ENCODE measurements around the gene FNDC10. TPM values are rescaled to one million over a fixed set of nuclear protein-coding genes. Genes with fewer than 3 reads are reported as not detected.

The FNDC10 gene
- total and polyA plus RNA-seq, 7 donors: 0.15 to 0.96 (median 0.63) TPM; not detected in 1

DNA sequence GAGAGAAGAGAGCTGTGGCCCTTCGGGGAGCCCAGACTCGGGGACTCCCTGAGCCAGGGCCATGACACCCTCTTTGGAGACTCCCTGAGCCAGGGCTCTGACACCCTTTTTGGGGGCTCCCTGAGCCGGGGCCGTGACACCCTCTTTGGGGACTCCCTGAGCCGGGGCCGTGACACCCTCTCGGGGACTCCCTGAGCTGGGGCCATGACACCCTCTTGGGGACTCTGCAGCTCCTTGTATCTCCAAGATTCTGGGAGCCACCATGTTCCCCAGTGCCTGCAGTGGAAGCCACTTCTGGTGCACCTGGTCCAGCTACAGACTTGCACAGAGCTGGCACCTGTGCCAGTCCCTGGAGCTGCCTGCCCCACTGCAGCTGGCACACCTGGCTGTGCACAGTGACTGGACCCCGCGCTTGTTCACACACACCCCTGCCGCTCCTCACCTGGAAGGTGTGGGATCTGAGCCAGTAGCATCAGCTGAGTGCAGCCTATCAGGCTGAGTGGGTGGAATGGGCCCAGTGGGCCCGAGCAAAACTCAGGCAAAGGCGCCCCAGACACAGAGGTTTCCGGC, 21.5 kb downstream of the FNDC10 start:
- Histone ChIP-seq H3K36me3 (ENCODE audit: insufficient read depth in 1 of 2, low read depth in 1 of 2) (no peaks in the 10 kb centered on the region), H3K9me3 (no peaks in the 10 kb centered on the region), H3K27me3 (ENCODE audit: insufficient read depth in 3 of 3, low read length in 2 of 3) (peaks cover 0 to 11% (median 2%) of the 10 kb centered on the region in 3 donors), H3K4me3 (no peak overlapping the region), H3K27ac (no peak overlapping the region), H3K4me1 (peaks cover 9% of the 10 kb centered on the region)
- DNase-seq: no peak
- 77 to 83% (median 81%) methylated on average over 13 of the region's 13 CpGs for WGBS, 3 donors
- intact Hi-C loops (cut with DNase I): loop anchor here (5.0 kb wide), 1 partner anchor 34 kb away; no protein-coding TSS in a partner anchor
- no peak for ATAC-seq
- TF ChIP-seq, protein P1, sequence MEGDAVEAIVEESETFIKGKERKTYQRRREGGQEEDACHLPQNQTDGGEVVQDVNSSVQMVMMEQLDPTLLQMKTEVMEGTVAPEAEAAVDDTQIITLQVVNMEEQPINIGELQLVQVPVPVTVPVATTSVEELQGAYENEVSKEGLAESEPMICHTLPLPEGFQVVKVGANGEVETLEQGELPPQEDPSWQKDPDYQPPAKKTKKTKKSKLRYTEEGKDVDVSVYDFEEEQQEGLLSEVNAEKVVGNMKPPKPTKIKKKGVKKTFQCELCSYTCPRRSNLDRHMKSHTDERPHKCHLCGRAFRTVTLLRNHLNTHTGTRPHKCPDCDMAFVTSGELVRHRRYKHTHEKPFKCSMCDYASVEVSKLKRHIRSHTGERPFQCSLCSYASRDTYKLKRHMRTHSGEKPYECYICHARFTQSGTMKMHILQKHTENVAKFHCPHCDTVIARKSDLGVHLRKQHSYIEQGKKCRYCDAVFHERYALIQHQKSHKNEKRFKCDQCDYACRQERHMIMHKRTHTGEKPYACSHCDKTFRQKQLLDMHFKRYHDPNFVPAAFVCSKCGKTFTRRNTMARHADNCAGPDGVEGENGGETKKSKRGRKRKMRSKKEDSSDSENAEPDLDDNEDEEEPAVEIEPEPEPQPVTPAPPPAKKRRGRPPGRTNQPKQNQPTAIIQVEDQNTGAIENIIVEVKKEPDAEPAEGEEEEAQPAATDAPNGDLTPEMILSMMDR (IDR thresholded peaks at IDR 0.05): no peak

DNA sequence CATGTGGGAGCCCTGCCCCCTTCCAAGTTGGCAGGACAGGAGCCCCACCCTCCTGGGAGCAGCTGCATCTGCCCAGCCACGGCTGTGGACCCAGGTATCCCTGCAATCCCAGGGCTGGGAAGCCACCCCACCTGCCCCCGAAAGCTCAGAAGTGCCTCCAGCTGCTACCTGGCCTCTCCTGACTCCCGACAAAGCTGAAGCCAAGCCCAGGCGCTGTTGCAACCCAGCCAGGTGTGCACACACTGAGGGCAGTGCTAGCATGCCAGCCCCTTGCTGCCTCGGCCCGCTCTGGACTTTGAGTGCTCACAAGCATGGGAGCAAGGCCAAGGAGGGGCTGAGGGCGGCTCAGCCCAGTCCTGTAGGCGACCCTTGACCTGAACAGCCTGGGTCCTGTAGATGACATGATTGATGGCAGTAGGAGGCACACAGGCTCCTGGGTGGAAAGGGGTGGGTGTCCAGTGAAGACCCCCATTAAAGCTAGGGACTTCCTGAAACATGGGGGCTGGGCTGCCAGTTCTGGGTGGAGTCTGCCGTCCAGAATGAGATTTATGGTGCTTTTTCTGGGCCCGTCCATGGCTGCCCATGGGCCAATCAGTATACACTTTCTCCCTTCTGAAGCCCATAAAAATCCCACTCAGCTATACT, 22.4 kb downstream of the FNDC10 start:
- intact Hi-C loops (cut with DNase I): loop anchor here (5.0 kb wide), 1 partner anchor 35 kb away; no protein-coding TSS in a partner anchor
- H3K27ac ChIP-seq: no peak overlapping the region
- H3K36me3 ChIP-seq (ENCODE audit: insufficient read depth in 1 of 2, low read depth in 1 of 2): peaks cover 0 to 3% of the 10 kb centered on the region in 2 donors
- ATAC-seq: no peak
- H3K4me3 ChIP-seq: no peak overlapping the region
- H3K27me3 ChIP-seq (ENCODE audit: insufficient read depth in 3 of 3, low read length in 2 of 3): peaks cover 0 to 8% (median 0%) of the 10 kb centered on the region in 3 donors
- H3K4me1 ChIP-seq: peaks cover 16% of the 10 kb centered on the region
- TF ChIP-seq, protein P1 (IDR thresholded peaks at IDR 0.05): no peak
- no peak for DNase-seq
- WGBS, 3 donors: 34 to 40% (median 34%) methylated on average over 10 of the region's 10 CpGs
- no peaks in the 10 kb centered on the region for H3K9me3 ChIP-seq

DNA sequence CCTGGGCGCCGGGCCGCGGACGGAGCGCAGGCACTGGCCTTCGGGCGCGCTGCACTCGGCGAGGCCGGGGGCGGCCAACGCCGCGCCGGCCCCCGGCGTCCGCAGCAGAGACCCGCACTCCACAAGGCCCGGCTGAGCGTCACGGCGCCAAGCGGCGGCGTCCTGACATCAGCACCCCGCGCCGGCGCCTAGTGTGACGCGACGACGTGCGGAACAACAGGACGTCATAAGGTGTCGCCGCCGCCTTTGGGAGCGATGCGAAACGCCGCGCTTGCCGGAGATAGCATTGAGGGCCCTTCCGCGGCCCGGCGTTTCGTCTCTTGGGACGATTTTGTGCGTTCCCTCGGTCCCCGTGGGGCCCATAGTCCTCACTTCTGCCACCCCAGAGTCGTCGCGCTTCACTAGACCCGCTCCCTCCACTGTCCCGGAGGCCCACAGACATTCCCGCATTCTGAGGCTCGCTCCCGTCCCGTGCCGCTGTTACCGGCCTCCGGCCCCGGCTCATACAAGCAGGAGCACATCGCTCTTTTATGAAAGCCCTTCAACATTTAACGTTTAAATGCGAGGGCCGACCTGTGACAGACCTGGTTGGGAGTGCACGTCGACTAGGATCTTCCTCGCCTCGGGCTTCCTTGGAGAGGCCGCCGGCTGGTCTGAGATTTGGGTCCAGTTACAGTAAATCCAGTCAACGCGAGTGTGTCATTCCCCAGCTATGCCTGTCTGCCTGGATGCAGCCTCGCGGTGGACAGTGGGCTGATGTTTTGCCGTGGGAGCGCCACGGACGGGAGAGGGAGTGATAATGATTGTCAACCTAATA, 25.0 kb downstream of the FNDC10 start, which contains the start of gene SSU72:
TSS of gene SSU72 (minus strand) at position 143 of the 817 bp plus-strand sequence. CDS start 306 bp downstream, outside the sequence.
- peak within 1 kb of the TSS; percentile 98 for H3K4me3 ChIP-seq
- ATAC-seq (peak; percentile 92 to 95 (median 94)), DNase-seq (peak; percentile 94 to 97)
- H3K36me3 ChIP-seq (ENCODE audit: insufficient read depth in 1 of 2, low read depth in 1 of 2): peaks cover 0 to 18% of the 10 kb centered on the region in 2 donors
- 0% methylated on average over 57 to 87 of the region's 87 CpGs for WGBS, 3 donors
- peaks cover 17% of the 10 kb centered on the region for H3K4me1 ChIP-seq
- H3K9me3 ChIP-seq: no peaks in the 10 kb centered on the region
- H3K27me3 ChIP-seq (ENCODE audit: insufficient read depth in 3 of 3, low read length in 2 of 3): no peaks in the 10 kb centered on the region
- H3K27ac ChIP-seq: peak within 1 kb of the TSS; percentile 100
- TF ChIP-seq, protein P1 (IDR thresholded peaks at IDR 0.05): no peak
- intact Hi-C loops (cut with DNase I): loop anchor here (5.0 kb wide), 1 partner anchor 37 kb away; no protein-coding TSS in a partner anchor

DNA sequence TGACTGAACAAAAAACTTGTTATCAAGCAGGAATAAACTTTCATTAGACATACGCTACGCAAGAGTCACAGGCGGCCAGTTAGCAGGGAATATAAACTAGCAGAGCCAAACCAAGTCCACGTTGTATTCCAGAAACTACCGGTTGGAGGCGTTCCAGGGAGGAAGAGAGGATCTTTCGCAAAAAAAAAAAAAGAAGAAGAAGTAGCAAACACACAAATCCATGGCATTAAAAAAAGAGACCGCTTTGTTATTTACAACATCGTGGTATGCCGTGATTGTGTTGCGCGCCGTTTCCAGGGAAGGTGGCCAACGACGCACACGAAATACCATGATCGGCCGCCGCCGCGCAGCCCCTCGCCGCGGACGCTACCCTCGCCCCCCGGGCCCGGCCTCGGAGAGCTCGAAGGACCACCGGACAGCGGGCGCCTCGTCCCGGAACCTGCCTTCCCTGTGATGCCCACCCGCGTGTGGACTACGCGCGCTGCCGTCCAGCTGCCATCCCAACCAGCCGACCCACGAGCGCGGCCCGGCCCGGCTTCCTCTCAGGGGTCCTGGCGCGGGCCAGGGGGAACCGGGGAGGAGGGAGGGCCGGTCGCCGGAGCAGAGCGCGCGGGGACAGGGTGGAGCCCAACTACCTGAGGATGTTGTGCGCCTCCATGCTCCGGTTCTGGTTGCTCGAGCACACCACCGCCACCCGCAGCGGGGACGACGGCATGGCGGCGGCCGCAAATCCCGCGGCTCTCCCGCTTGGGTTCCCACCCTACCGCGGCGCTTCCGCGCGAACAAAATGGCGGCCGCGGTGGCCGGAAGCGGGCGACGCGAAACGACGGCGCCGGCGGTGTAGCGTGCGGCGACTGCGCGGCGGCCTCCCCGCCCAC, 25.9 kb downstream of the FNDC10 start:
- intact Hi-C loops (cut with DNase I): no loop called here

More for the DNA sequence above, 25.9 kb downstream of the FNDC10 start:
- H3K4me1 ChIP-seq: peaks cover 23% of the 10 kb centered on the region
- H3K36me3 ChIP-seq (ENCODE audit: insufficient read depth in 1 of 2, low read depth in 1 of 2): peaks cover 0 to 24% of the 10 kb centered on the region in 2 donors
- peak; percentile 72 to 84 for DNase-seq
- ATAC-seq: peak; percentile 69 to 76 (median 72)
- no peaks in the 10 kb centered on the region for H3K27me3 ChIP-seq (ENCODE audit: insufficient read depth in 3 of 3, low read length in 2 of 3)
- TF ChIP-seq, protein P1 (IDR thresholded peaks at IDR 0.05): peak; percentile 10
- H3K27ac ChIP-seq: peak overlapping the region; percentile 100
- whole genome bisulfite sequencing, 3 donors: 0 to 1% (median 0%) methylated on average over 45 to 96 of the region's 96 CpGs
- H3K9me3 ChIP-seq: no peaks in the 10 kb centered on the region
- H3K4me3 ChIP-seq: peak overlapping the region; percentile 98

All from psoas muscle (tissue), 8 donors.